HS-27A (cell line): ENCODE data around the gene RETN.
"Not testable (repeated sequence)": the region's sequence is repeated elsewhere in the genome, so short reads cannot be mapped to it uniquely, and the experiment has no call there.

ENCODE experiments used
- DNase-seq: peaks from one replicate; pipeline ENCODE4 v3.0.0-alpha.2; 2012; ENCODE audit warnings: low read depth, missing footprints

Gene RETN

DNA sequence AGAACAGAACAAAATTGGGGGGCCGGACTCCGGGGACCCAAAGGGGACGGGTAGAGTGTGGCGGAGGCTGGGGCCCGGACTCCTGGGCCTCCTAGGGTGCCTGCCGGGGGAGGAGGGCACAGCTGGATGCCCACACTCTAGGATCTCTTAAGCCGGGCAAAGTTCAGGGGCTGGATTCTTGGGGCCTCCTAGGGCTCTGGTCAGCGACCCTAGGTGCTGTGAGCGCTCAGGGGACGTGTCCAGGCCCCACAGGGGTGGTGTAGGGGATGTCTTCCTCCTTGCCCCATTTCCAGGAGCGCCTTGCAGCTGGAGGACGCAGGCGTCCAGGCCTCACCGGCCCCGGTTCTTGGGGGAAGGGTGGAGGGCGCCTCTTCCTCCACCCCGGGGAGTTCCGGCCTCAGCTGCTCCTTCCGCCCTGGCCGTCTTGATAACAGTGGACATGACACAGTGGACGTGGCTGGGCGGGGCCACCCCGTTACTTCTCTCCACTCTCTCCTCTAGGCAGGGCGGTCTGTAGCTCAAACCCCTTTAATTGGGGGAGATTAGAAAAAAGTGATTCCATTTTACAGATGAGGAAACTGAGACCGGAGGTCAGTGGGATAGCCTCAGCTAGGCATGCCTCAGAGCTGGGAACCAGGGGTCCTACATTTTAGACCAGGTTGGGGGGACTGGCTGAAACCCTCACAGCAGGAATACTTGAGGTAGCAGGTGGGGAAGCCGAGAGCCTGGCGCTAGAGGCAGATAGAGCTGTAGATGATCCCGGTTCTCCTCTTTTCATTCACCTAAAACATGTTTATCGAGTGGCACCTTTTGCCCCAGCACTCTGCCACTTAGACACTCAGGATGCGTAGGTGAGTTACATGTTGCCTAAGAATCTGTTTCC lies 31.2 kb upstream of the RETN start:
- no peak for DNase-seq

- no peak for DNase-seq
These were observed 29.9 kb upstream of the RETN start for GRCh38 chr19:7638802-7639465.

DNA sequence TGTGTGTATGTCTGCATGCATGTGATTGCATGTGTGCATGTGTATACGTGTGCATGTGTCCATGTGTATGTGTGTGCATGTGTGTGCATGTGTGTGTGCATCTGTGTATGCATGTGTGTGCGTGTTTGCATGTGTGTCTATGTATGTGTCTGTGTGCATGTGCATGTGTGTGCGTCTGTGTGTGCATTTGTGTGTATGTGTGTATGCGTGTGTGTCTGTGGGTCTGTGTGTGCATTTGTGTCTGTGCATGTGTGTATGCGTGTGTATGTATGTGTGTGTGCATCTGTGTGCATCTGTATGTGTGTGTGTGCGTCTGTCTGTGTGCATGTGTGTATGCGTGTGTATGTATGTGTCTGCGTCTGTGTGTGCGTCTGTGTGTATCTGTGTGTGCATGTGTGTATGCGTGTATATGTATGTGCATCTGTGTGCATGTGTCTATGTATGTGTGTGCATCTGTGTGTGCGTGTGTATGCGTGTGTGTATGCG lies 28.9 kb upstream of the RETN start:
- no peak for DNase-seq

DNA sequence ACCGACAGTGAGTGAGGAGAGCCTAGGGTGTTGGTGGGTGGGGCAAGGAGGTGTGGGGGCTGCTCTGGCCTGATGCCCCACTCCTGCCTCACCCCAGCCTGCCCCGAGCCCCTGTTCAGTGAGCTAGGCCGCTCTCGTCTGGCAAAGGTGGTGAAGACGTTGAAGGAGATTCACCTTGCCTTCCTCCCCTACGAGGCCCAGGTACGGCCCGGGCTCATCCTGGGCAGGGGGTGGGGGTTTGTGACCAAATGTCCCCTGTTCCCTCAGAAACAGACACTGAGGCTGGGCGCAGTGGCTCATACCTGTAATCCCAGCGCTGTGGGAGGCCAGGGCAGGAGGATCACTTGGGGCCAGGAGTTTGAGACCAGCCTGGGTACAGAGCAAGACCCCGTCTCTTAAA lies 28.0 kb upstream of the RETN start:
- DNase-seq: no peak

- DNase-seq: no peak
These were observed 27.3 kb upstream of the RETN start for GRCh38 chr19:7641290-7642276.

- DNase-seq: no peak
These were observed 26.4 kb upstream of the RETN start for GRCh38 chr19:7642295-7643030.

GRCh38 chr19:7643031-7643415 lies 25.8 kb upstream of the RETN start:
- no peak for DNase-seq

- not testable (repeated sequence) for DNase-seq
These were observed 25.0 kb upstream of the RETN start for GRCh38 chr19:7643629-7644549.

- DNase-seq: no peak
These were observed 24.3 kb upstream of the RETN start for GRCh38 chr19:7644550-7644877.

GRCh38 chr19:7645163-7645562 lies 23.7 kb upstream of the RETN start:
- no peak for DNase-seq

DNA sequence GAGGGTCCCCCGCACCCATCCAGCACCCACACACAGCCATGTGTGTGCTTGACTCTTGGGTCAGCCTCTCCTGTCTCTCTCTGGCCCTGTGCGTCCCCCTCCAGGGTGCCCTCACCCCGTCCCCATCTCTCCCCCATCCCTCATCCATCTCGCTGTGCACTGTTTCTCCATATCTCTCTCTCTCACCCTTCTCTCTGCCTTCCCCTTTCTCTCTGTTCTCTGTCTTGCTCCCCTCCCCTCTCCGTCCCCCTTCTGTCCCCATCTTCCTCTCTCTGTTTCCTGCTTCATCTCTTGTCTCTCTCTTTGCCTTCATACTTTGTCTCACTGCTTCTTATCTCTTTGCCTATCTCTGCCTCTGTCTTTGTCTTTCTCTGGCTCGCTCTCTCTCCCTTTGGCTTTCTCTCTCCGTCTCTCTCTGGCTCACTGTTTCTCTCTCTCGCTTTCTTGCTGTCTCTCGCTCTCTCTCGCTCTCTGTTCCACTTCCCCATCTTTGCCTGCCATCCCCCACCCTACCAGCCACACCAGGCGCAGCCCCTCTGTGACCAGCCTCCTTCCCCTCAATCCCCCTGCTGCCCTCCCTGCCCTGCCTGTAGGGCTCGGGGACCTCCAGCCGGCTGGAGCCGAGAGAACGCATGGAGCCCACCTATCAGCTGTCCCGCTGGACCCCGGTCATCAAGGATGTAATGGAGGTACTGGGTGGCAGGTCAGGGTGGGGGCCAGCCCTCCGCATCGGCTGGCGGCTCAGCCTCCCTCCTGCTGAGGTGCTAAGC lies 23.0 kb upstream of the RETN start:
- DNase-seq: no peak

- DNase-seq: no peak
These were observed 22.5 kb upstream of the RETN start for GRCh38 chr19:7646426-7646700.

DNA sequence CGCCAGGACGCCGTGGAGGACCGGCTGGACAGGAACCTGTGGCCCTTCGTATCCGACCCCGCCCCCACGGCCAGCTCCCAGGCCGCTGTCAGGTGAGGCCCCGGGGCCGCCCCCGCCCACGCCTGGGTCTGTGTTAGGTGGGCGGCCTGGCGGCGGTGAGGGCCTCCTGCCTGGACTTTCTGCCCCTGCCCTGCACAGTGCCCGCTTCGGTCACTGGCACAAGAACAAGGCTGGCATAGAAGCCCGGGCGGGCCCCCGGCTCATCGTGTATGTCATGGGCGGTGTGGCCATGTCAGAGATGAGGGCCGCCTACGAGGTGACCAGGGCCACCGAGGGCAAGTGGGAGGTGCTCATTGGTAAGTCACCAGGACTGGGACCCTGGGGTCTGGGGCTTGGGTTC lies 21.7 kb upstream of the RETN start:
- DNase-seq: no peak

GRCh38 chr19:7648265-7649014 lies 20.4 kb upstream of the RETN start:
- DNase-seq: no peak

GRCh38 chr19:7650148-7650547 lies 18.7 kb upstream of the RETN start:
- no peak for DNase-seq

GRCh38 chr19:7652061-7652641 lies 16.7 kb upstream of the RETN start:
- peak; percentile 34 for DNase-seq

- DNase-seq: no peak
These were observed 14.4 kb upstream of the RETN start for GRCh38 chr19:7654401-7654800.

DNA sequence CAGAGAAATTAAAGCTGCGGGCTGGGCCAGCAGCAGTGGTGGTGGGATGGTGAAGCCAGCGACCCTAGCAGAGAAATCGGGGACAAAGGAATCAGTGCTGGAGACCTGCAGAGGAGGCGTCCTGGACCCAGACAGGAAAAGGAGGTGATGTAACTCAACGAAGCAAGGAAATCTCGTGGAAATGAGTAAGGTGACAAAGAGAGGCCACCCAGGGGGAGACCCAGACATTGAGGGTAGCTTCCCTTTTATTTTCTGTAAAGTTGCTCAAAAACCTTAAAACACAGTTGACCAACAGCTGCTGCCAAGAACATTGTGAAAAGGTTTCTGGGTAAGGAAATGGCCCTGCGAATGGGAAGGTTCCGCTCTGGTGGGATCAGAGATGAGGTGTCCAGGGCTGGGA lies 13.3 kb upstream of the RETN start:
- DNase-seq: no peak
